ENCODE data around the gene LRRC55.

Gene LRRC55

GRCh38 chr11:57235761-57236703, 54.3 kb downstream of the LRRC55 start:
- no peak for DNase-seq (ENCODE audit: low read depth in 2 of 2)

- DNase-seq (ENCODE audit: low read depth in 2 of 2), result no peak
These were observed 55.5 kb downstream of the LRRC55 start, which contains the start of gene APLNR for GRCh38 chr11:57237204-57237681. Gene APLNR (minus strand): TSS chr11:57237250. CDS start chr11:57237004, 246 bp downstream.

GRCh38 chr11:57239348-57239747, 57.6 kb downstream of the LRRC55 start:
- DNase-seq (ENCODE audit: low read depth in 2 of 2), result no peak

GRCh38 chr11:57240007-57240406, 58.3 kb downstream of the LRRC55 start:
- DNase-seq (ENCODE audit: low read depth in 2 of 2), result no peak

- no peak for DNase-seq (ENCODE audit: low read depth in 2 of 2)
These were observed 59.0 kb downstream of the LRRC55 start for GRCh38 chr11:57240757-57241156.

All from stimulated activated CD4-positive, alpha-beta T cell treated with anti-CD3 and anti-CD28 coated beads, Interleukin-1b, Interleukin-23, amount 100 ng/mL, for 4 hours (primary cell).